GM19468 (cell line): ENCODE measurements around the gene FGD5.

Experiments used
- ATAC-seq: cut with Tn5 transposase; IDR thresholded peaks from one replicate; pipeline ENCODE4 v1.9.1; 2021; ENCODE audit warnings: mild to moderate bottlenecking, moderate library complexity, moderate number of reproducible peaks; ENCODE audit not compliant: unreplicated experiment; ENCODE audit errors: extremely low read depth

The FGD5 gene

GRCh38 chr3:14947100-14947885 lies 128.5 kb downstream of the FGD5 start, which contains the start of gene NR2C2:
TSS of gene NR2C2 (plus strand) at chr3:14947583. CDS start at chr3:15003915, 56,332 bp downstream.
- ATAC-seq: peak; percentile 30

DNA sequence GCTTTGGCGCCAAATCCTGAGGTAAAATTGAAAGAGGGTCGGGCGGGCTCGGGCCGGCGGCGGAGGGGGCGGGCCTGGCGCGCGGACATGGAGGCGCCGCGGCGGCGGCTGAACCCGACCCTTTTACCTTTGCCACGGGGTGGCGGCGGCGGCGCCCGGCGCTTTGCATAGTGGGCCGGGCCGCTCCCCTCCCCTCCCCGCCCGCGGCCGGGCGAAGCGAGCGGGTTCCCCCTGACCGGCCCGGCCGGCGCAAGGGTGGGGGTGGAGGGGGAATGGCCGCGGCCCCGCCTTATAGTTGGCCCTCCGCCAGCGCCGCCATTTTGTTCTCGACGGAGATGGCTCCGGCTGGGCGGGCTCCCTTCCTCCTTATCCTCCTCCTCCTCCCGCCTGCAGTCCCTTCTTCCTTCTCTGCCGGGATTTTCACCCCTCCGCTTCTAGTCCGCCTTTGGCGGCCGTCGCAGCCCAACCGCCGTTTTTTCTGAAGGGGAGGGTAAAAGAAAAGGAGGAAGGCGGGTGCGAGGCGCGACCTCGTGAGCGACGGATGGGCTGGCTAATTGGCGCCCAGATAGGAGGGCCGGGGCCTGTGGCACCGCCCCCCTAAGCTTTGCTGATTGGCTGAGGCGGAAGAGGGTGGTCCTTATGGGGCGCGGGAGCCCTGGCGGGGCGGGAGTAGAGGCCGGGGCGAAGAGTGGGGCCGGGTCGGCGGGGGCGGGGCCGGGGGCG lies 129.3 kb downstream of the FGD5 start:
- ATAC-seq: peak; percentile 90

- no peak for ATAC-seq
These were observed 129.9 kb downstream of the FGD5 start for GRCh38 chr3:14948609-14949038.

DNA sequence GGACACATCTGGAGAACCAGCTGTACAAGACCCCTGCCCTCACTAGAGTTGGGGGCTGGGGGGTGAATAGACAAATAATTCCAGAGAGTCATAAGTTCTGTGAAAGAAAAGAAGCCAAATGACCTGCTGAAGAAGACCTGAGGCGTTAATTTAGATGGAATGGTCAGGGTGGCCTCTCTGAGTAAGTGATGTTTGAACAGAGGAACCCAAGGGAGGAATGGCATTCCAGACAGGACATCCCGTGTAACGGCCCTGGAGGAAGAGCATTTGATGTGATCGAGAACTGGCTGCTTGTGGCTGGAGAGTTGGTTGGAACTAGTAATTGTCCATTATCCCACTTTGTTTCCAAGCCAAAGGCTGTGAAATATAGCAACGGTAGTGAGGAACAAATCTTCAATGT lies 130.4 kb downstream of the FGD5 start:
- ATAC-seq: no peak

- no peak for ATAC-seq
These were observed 131.5 kb downstream of the FGD5 start for GRCh38 chr3:14950274-14950673.

DNA sequence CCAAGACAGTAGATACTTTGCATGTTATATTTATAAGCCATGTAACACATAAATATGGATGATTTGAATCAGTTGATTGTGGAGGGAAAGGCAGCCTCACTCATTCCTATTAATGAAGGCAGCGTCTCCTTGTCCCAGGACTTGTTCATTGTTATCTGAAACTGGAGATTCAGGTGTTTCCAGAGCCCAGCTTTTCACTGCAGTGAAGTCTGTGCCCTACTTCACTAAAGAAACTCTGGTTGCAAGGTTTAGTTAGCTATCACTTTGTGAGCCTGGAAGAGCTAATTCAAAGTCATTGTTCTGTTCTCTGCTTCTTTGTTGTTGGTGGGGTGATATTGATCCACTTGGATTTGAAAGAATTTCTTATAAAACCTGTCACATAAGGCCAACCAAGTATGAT lies 138.4 kb downstream of the FGD5 start:
- no peak for ATAC-seq

DNA sequence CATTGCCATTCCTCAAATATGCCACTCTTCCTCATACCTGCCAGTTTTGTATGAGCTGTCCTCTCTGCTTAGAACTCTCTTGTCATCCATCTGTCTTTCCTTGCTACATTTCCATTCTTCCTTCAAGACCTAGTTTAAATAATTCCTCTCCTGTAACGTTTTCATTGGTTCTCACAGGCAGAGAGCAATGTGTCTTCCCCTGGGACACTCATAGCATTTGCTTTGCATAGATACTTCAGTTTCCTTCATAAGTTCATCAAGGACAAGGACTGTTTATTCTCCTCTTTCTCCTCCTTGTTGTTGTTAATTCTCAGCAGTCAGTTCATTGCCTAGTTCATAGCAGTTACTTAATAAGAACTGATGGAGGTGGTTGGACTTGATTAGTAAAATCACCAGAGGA lies 139.2 kb downstream of the FGD5 start:
- no peak for ATAC-seq

DNA sequence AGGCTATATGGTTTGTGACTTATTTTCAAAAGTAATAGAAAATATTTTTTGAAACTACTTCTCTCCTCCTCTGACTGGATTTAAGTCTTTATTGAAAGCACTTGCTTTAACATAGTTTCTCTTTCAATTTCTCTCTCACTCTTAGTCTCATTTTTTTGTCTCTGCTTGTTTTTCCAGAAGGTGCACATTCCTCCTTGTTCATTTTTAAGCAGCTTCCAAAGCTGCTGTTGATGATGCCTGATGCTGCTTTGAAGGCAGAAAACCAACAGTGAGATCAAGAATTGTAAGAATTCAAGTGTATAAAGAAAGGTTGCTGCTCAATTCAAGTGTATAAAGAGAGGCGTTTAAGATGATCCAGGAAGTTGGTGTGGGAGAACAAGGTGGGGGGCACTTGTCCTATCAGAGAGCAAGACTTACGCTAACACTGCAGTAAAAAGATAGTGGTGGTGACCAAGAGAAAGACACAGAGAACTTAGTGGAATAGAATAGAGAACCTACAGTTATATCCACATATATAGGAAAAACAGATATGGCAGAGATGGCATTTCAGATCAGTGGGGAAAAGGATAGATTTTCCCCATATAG lies 140.7 kb downstream of the FGD5 start:
- ATAC-seq: no peak

GRCh38 chr3:14962762-14963161 lies 144.0 kb downstream of the FGD5 start:
- ATAC-seq: no peak

GRCh38 chr3:14967285-14967684 lies 148.5 kb downstream of the FGD5 start:
- ATAC-seq: no peak

- no peak for ATAC-seq
These were observed 150.9 kb downstream of the FGD5 start for GRCh38 chr3:14969671-14970070.

DNA sequence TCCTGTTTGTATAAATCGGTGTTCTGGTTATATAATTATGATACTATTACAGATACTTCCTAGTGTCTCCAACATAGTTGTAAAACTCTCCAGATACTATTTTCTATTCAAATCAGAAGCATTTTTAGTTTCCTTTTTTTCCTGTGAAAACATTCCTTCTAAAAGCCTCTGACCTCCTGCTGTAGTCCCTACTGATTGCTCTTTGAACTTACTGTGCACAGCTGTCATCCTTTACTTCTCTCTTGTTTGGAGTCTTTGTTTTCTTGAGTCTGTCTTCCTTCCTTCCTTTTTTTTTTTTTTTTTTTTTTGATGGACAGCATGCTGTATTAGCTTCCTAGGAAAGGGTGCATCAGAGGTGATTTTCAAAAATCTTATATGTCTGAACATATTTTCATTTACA lies 157.6 kb downstream of the FGD5 start:
- ATAC-seq: no peak

DNA sequence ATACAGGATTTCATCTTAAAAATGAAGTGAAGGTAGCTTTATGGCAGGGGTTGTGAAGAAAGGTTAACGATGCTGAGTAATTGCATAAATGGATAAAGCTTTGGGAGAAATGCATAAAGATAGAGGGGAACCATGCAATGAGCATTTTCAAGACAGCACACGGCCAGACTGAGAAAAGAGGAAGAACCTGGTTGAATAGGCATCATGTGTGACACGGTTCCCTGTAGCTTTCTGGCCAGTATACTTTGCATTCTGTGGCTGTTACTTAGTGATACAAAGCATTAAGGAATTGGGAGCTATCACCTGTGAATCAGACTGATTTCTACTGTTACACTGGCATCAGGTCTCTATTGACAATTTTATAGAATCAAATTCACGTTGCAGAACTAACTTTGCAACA lies 161.9 kb downstream of the FGD5 start:
- peak; percentile 58 for ATAC-seq
